PC-3 (cell line): ENCODE results near the gene XKR8.

ENCODE experiments used
- CTCF ChIP-seq: fragments of 300-600 bp; sonication (generic); conservative IDR thresholded peaks from 2 replicates; pipeline ENCODE4 v1.5.1; 2017; ENCODE audit warnings: antibody characterized with exemption, low read depth, mild to moderate bottlenecking, low read length
- EZH2 ChIP-seq: fragments of 300-600 bp; sonication (generic); IDR thresholded peaks from one replicate; pipeline ENCODE4 v1.6.1; 2017; ENCODE audit warnings: antibody characterized with exemption, mild to moderate bottlenecking, low read length; ENCODE audit not compliant: unreplicated experiment

GRCh38 chr1:27958513-27958912, 1.3 kb upstream of the XKR8 start:
- TF ChIP-seq CTCF (no peak), EZH2 (no peak)
